NCI-H2227 (cell line): ENCODE measurements around the gene NEGR1.

Experiments
- DNase-seq: peaks from one replicate; lab custom pipeline; 2025; ENCODE audit not compliant: unreplicated experiment; lab: John Stamatoyannopoulos, UW

The NEGR1 gene

DNA sequence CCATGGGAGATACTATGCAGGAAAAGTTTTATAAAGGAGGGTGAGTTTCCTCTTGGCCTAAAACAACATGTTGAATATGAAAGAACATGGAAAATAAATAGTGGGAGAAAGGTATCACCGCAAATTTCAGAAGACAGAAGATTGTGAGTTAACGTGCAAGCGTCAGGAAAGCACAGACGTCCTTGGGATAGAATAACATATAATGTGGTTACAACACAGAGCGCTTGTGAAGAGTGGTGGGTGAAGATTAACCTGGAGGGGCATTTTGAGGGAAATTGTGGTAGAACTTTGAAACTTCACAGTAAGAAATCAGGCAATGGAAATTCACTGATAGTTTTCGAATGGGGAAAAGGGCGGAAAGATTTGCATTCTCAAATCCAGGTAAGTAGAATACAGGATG, 47.3 kb downstream of the NEGR1 start:
- DNase-seq, result no peak

DNA sequence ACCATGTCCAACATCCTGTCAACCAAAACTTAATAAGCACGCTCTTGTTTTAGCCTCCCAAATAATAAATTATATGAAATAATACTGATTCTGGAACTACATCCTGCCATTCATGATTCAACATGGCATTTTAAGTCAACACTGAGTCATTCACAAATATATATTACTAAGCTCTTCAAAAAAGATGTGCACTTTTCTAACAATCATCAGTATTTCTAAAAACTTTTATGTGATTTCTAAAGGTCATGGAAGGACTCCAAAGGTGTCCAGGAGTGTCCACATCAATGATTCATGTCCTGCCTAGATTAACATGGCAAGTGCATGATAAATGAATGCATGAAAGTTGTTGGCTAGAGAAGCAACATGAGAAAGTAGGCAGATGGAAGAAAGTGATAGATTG, 51.6 kb downstream of the NEGR1 start:
- DNase-seq, result no peak

DNA sequence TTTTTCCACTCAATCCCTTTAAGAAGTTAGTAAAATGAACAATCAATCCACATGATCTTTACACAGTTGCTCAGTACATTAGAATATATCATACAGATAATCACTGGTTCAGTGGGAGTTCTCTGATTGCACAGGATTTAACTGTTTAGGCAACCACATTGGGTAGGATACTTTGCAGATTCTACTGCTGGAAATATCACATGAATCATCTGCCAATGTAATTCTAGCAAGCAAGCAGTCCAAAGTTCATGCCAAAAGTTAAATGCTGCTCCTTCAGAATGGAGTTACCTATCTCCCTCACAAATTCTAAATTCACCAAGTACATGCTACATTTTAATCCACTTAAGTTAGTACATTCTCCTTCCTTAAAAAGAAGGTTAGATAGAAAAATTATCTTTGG, 52.4 kb downstream of the NEGR1 start:
- DNase-seq, result no peak

DNA sequence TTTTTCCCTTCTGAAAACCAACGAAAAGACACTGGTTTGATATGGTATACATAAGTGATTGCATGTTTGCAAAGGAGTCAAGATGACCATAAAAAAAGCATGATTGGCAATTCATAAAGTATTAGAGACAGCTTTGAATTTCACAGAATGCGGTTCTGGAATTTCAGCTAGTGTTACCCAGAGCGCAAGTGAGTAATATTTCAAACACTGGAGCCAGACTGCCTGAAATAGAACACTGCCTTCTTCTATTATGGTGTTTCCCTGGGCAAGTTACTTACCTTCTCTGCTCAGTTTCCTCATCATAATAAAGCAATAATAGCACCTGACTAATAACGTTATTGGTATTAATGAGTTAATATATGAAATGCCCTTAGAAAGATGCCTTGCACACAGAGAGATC, 54.7 kb downstream of the NEGR1 start:
- DNase-seq, result no peak

DNA sequence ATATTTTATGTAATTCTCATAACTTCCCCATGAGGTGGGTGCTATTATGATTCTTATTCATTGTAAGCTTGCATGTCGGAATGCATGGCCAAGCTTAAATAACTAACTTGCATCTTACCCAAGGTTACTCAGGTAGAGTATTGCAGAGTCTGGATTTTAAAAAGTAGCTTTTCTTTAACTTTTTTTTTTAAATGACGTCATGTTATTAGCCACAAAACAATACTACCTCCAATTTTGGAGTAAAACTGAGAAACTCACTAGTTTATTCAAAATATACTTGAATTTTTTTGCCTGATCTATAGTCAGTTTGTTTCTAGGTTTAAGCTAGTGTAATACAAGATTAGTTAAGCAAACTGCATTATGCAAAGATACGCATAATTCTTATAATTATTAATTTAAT, 57.8 kb downstream of the NEGR1 start:
- no peak for DNase-seq

DNA sequence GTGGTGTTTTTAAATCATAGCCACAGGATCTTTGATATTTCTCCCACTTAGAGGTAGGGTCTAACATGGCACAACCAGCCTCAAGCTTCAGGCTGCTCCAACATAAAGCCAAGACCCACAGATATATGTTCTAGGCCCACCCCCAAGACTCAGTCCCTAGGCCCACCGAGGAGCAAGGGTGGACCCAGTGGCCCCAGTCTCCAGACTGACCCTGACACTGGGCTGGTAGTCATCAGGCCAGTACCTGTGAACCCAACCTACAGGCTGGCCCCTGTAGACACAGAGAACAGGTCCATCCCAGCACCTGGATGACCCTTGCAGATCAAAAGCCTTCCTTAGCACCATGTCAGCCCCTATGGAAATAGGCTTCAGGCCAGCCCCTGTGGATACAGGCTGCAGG, 60.5 kb downstream of the NEGR1 start:
- DNase-seq, result no peak

DNA sequence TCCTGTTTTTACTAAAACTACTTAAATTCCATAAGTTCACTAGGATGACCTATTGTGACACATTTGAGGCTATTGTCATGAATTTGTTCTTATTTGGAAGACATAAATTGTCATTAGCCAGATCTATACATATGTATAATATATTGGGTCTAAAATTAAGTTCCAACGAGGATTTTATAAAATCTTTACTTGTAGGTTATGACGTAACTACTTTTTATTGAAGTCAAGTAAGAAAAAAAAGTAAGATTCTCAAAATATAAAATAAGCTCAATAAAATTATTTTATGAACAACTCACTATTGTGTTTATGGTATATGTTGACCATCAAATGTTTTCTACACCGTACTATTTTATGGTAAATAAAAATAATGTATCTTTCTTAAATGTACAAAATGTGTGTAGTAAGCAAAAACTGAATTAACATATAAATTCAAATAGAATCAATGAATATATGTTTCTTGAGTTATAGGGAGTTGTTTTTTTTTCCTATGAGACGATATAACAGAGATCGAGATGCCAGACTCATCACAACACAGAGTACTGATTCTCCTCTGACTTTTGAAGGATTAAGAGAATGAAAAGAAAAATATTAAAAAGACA, 64.1 kb downstream of the NEGR1 start:
- no peak for DNase-seq

DNA sequence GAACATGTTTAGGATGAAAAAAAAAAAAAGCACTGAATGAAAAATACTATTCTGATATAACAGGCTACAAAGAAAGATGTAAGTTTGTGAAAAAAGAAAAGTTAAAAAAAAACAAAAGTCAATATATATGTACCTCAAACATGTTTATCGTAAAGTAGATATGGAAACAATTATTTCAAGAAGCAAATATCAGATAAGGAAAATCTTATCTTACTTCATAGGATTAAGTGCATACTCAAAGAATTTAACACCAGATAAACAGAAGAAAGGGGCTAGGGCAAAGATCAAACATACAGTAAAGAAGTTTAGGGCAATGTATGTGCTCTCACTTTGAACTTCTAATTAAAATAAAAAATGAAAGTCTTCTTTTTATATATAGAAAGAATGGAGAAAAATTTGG, 75.3 kb downstream of the NEGR1 start:
- DNase-seq, result no peak

DNA sequence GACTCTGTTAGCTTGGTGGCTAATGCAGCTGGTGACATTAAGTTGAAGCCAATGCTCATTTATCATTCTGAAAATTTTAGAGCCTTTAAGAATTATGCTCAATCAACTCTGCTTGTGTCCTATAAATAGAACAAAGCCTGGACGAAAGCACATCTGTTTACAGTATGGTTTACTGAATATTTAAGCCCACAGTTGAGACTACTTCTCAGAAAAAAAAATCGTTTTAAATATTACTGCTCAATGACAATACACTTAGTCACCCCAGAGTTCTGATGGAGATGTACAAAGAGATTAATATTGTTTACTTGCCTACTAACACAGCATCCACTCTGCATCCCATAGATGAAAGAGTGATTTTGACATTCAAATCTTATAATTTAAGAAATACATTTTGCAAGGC, 79.6 kb downstream of the NEGR1 start:
- DNase-seq, result no peak

DNA sequence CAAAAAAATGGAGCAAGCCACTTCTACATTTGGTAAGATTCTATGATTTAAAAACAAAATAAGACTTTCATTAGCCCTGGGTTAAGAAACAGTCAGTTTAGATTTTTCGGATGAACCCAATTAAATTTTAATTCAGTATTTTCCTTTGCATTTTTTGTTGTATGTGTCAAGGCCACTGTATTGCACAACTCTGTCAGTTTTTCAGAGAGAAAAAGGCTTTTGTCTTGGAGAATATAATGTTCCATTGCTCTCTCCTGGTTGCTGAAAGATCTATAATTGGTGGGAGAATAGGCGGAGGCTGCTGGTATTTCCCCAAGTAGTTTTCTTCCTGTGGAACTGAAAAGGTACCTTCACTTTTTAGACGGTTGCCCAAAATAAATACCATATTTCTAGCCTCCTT, 84.6 kb downstream of the NEGR1 start:
- DNase-seq, result no peak

DNA sequence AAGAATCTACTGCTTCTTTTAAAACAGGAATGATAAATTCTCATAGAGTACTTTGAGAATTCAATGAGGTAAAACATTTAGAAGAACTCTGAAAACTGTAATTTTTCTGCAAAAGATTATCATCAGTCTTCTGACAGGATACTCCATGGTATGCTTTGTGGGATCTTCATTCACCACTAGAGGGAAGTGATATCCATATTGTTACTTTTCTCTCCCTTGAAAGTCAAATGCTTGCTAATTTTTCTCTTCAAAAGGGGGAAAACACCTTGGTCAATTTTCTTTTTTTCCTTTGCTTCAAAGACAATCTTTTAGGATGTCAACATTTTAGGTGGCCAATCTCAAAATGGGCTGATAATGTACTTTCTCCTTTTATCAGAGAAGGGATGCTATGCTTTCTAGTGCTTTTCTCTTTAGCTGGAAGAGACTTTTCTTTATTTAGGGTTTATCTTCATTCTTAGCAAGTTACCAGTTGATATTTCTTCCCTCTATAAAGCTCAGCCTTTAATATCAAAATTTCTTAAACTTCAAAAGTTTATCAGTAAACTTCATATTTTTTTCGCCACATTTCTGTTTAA, 95.5 kb downstream of the NEGR1 start:
- DNase-seq, result no peak

DNA sequence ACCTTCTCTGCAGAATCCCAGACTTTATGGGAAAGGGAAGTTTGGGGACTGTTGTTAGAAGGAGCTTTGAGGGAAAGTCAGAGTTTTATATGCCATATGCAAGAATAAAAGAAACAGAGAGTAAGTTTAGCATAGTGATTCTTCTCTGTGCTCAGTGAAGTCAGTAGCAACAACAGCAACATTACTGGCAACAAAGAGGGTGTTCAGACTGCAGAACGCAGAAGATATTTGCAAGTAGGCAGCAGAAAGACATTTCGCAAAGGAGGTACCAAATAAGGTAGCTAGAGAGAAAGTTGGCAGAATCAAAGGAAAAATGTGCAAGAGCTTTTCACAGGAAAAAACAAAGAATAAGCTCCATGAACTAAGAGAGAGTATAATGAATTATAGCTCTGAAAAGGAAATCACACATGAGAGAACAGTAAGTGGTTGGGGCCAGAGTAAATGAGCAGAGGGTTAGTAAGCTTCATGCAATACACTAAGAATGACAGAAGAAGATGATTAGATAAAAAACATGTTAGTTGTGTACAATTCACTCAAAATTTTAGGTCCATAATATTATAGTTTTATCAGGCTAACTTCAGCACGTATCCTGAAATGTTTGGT, 98.1 kb downstream of the NEGR1 start:
- no peak for DNase-seq

DNA sequence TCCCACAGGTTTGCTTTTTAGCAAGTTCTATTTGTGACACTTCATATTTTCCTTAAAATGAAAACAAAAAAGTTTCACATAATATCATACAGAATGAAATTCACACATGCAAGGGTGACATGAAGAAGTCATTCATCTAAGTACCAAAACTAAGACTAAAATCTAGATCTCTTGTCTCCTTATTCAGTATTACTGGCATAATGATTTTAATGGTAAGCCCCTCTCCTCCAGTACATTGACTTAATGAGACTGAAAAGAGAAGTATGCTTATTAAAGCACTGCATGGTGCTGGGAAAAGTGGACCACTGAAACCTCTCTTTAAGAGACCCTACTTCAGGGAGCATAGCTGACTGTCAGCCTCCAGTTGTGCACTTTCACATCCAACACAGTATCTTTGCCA, 99.5 kb downstream of the NEGR1 start:
- DNase-seq, result no peak

DNA sequence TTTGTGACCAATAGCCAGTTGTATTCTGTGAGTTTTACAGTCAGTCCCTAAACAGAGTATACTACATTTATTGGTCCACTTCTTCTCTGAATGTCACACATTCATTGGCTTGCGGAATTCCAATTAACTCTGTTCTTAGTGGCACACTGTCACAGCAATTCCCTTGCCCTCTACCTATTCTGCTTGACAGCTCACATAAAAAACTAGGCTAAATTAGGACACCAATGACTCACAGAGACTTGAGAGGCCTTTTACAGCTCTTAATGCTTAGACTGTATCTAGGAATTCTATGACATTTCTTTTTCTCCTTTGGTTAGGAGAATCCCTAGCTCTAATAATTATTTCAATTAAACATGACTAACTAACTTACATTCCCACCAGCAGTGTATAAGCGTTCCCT, 104.1 kb downstream of the NEGR1 start:
- DNase-seq, result peak; percentile 5

DNA sequence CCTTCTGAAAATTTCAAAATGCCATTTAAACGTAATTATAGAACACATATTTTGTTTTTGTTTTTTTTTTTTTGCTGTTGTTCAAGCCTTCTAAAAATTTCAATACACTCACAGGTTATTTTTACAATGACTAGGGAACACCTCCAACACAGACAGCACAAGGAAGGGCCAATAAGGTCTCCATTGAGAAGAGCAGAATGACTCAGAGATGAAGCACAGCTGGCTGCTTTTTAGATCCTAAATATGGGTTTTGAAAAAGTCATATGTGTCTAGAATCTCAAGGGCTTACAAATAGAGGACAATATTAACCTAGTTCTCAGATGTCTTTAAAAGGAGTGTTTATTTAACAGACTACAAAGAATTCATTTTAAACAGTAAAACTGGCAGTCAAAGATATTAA, 104.6 kb downstream of the NEGR1 start:
- peak; percentile 2 for DNase-seq

DNA sequence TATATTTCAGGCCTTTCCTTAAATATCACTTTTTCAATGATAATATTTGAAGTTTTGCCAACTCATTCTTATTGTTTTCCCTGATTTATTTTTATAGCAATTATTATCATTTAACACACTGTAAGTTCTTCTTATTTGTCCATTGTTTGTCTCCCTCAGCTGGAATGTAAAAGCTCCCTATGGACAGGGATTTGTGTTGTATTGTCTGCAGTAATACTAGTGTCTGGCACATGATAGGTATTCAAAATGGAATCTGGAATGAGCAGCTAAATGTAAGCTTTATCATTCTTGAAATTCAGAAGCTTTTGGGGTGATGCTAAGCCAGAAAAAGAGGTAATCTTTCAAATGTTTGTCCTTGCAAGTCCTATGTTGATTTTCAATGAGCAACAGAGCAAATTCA, 112.1 kb downstream of the NEGR1 start:
- DNase-seq, result no peak

DNA sequence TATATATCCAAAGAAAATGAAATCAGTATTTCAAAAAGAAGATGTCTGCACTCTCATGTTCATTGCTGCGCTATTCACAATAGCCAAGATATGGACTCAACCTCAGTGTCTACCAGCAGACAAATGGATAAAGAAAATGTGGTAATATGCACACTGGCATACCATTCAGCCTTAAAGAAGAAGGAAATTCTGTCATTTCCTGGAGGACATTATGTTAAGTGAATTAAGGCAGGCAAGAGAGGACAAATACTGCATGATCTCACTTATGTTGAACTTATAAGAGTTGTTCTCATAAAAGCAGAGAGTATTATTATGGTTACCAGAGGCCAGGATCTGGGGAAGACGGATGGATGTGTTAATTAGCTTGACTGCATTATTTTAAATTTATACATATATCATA, 115.9 kb downstream of the NEGR1 start:
- no peak for DNase-seq

DNA sequence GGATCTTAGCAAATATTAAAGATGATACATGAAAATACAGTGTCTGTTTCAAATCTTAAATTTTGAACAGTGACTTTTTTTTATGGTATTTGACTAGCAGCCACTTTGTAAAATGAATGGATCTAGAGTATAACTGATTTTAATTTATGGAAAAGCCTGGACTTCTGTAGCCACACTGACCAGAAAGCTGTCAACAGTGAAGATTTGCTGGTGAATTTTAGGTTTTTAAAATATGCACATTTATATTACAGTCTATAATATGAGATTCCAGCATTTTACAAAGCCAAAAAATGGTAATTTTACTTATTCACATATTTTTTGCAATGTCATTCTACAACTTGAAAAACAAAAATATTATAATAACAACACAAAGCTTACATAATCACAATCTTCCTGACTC, 131.8 kb downstream of the NEGR1 start:
- no peak for DNase-seq

DNA sequence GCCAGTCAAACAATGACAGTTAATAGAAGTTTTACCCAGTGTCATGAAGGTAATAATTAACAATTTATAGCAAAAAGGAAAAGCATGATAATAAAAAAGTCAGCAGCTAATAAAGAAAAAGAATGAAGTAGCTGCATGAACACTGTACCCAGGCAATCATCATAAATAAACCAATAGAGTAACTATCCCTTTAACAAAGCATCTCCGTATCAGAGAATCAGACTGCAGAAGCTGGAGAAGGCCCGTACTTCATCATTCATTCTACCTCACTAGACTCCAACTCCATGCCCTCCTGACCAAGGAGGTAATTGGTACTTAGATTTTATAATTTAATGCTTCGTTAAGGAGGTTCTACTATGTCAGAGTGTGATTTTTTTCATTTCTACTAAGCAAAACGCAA, 140.5 kb downstream of the NEGR1 start:
- no peak for DNase-seq

DNA sequence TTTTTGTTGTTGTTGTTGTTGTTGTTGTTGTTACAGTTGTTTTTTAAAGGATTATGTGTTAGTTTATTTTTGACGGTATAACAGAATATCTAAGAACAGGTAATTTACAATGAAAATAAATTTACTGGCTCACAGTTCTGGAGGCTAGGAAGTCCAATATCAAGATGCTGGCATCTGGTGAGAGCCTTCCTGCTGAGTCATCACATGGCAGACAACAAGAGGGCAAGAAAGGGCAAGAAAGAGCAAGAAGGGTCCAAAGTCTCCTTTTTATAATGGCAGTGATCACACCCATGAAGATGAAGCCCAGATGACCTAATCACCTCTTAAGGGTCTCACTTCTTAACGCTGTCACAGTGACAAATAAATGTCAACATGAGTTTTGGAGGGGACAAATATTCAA, 142.1 kb downstream of the NEGR1 start:
- DNase-seq, result no peak

DNA sequence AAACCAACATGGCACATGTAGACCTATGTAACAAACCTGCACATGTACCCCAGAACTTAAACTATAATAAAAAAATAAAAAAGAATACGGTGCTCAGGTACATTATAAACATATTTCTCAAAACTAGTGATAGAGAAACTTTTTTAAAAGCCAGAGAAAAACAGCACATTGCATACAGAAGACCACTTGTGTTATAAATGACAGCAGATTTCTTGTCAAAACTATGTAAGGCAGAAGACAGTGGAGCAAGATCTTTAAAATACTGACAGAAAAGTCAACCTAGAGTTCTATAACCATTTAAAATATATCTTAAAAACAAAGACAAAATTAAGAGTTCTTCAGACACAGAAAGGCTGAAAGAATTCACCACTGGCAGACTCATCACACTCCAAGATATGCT, 144.7 kb downstream of the NEGR1 start:
- DNase-seq, result no peak

DNA sequence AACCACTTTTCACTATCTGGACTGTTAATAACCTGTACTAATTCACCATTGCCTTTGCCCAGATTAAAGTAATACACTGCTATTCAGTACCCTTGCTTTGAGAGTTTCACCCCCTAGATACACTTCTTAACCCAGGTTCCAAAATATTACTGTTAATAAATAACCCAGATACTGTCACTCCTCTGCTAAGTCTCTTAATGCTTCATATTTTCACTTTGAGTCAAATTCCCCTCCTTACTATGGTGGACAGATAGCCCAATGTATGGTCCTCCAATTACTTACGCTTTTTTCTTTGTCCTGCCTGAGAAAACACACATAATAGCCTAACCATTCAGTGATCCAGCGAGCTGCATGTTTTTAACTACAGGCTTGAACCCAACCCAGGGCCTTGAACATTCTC, 152.5 kb downstream of the NEGR1 start:
- DNase-seq, result no peak
